ENCODE data around the gene FMN2. TPM values are rescaled to one million over a fixed set of nuclear protein-coding genes. Genes with fewer than 3 reads are reported as not detected.

The FMN2 gene
- total RNA-seq, 1 experiment from 2014 or later: 0.59 TPM

DNA sequence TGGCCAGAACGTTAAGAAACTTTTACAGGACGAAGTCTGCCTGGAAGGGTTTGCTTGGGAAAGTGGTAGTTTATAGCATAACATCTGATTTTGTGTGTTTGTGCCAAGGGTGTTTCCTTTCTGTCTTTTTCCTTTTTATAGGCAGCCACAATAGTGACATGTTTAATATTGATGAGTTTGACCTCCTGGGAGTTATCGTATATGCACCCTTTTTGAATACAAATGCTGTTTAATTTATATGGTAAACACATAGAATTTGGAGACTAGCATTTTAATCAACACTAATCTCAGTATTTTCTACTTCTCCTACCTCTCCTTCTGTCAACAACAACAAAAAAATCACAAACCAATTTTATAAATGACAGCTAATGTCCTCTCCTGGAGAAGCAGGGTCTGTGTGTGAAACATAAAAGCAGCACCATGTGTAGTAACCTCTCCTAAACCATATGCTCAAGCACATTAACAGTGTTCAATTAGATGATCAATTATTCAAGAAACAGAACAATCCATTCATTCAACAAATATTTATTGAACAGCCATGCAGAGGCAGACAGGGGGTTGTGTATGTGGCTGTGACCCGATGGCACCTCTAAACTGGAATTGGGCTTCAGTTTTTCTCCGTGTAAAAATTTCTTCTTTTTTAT is 604 bp upstream of the FMN2 start:
- H3K27me3 Mint-ChIP-seq (ENCODE audit: low read depth): peaks cover 66% of the 10 kb centered on the region
- H4K5ac ChIP-seq (ENCODE audit: insufficient read length, low read depth, low read length): no peak overlapping the region
- no peak overlapping the region for H4K91ac ChIP-seq (ENCODE audit: insufficient read length, low read depth, low read length)
- H3T11ph ChIP-seq (ENCODE audit: low read length): no peak overlapping the region
- no peak overlapping the region for H3K9ac ChIP-seq (ENCODE audit: extremely low read depth, insufficient read length, low read length)
- TF ChIP-seq, protein P1, sequence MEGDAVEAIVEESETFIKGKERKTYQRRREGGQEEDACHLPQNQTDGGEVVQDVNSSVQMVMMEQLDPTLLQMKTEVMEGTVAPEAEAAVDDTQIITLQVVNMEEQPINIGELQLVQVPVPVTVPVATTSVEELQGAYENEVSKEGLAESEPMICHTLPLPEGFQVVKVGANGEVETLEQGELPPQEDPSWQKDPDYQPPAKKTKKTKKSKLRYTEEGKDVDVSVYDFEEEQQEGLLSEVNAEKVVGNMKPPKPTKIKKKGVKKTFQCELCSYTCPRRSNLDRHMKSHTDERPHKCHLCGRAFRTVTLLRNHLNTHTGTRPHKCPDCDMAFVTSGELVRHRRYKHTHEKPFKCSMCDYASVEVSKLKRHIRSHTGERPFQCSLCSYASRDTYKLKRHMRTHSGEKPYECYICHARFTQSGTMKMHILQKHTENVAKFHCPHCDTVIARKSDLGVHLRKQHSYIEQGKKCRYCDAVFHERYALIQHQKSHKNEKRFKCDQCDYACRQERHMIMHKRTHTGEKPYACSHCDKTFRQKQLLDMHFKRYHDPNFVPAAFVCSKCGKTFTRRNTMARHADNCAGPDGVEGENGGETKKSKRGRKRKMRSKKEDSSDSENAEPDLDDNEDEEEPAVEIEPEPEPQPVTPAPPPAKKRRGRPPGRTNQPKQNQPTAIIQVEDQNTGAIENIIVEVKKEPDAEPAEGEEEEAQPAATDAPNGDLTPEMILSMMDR (conservative IDR thresholded peaks at IDR 0.05): no peak
- no peak overlapping the region for H3K18ac ChIP-seq (ENCODE audit: insufficient read length, low read depth, low read length)
- peaks cover 11% of the 10 kb centered on the region in 2 experiments for H3K4me1 Mint-ChIP-seq
- H2AFZ ChIP-seq (ENCODE audit: low read length): no peak overlapping the region
- H3K4me2 ChIP-seq (ENCODE audit: insufficient read depth, insufficient read length, low read length): peak overlapping the region; percentile 73
- no peak overlapping the region for H2BK15ac ChIP-seq (ENCODE audit: low read depth, low read length)
- peak overlapping the region; percentile 60 to 86 for H3K4me3 Mint-ChIP-seq
- H2BK5ac ChIP-seq (ENCODE audit: insufficient read length, low read length): no peak overlapping the region
- no peaks in the 10 kb centered on the region for H3K79me2 ChIP-seq (ENCODE audit: insufficient read depth, low read length)
- H3K56ac ChIP-seq (ENCODE audit: insufficient read length, low read depth, low read length): no peak overlapping the region
- no peak overlapping the region for H3K4ac ChIP-seq (ENCODE audit: low read depth, low read length)
- no peak overlapping the region for H2BK120ac ChIP-seq (ENCODE audit: low read depth, low read length, poor library complexity, severe bottlenecking)
- WGBS (ENCODE audit: extremely low coverage, insufficient read length, low lambda C conversion rate): no CpG with 5 or more reads among the region's 5 CpGs
- peaks cover 16% of the 10 kb centered on the region for H3K23me2 ChIP-seq (ENCODE audit: insufficient read length, low read depth, low read length, poor library complexity, severe bottlenecking)
- H2BK20ac ChIP-seq (ENCODE audit: low read depth, low read length, poor library complexity, severe bottlenecking): no peak overlapping the region
- no peak overlapping the region for H2BK12ac ChIP-seq (ENCODE audit: insufficient read length, low read depth, low read length)
- no peaks in the 10 kb centered on the region for H3K9me3 ChIP-seq (ENCODE audit: control insufficient read depth, low read depth, low read length)
- no peaks in the 10 kb centered on the region for H3K79me1 ChIP-seq (ENCODE audit: insufficient read depth, low read depth, low read length, poor library complexity, severe bottlenecking)
- no peaks in the 10 kb centered on the region for H4K20me1 ChIP-seq (ENCODE audit: control insufficient read depth, insufficient read depth, insufficient read length)
- no peaks in the 10 kb centered on the region for H3K4me1 ChIP-seq (ENCODE audit: insufficient read depth, low read length)
- H3K14ac ChIP-seq (ENCODE audit: insufficient read depth, low read length): no peak overlapping the region
- no peak overlapping the region for H3K27ac Mint-ChIP-seq
- H3K27ac ChIP-seq (ENCODE audit: insufficient read length, low read depth, low read length): no peak overlapping the region
- no peak overlapping the region for H3K23ac ChIP-seq (ENCODE audit: insufficient read length, low read depth, low read length)
- H3K27me3 ChIP-seq (ENCODE audit: insufficient read depth, low read length): peaks cover 6% of the 10 kb centered on the region; the same call in 1 of the 2 replicates
- no peak overlapping the region for H2AK5ac ChIP-seq (ENCODE audit: insufficient read length, low read length)
- H3K9me3 Mint-ChIP-seq: no peaks in the 10 kb centered on the region; a peak in 1 of 5 replicates
- H4K8ac ChIP-seq (replicated peaks; ENCODE audit: insufficient read length, low read depth, low read length): no peak overlapping the region
- no peaks in the 10 kb centered on the region; a peak in 1 of 7 replicates for H3K36me3 Mint-ChIP-seq (ENCODE audit: insufficient read depth in 1 of 3, low read depth in 3 of 3)
- no peak for DNase-seq
